Ovary (tissue), 9 donors: ENCODE data around the gene CMTM1. TPM values are rescaled to one million over a fixed set of nuclear protein-coding genes. Genes with fewer than 3 reads are reported as not detected.

Experiments used
- DNase-seq, 5 donors: peaks; one replicate each; pipeline ENCODE4 v3.0.0-alpha.2; 2019 to 2020
- H3K27ac ChIP-seq, 2 donors: fragments of 200-600 bp; one replicate each; pipeline versions ENCODE4 v1.5.1 to v1.8.0; 2019 to 2022
- H3K27me3 ChIP-seq: fragments of 200-600 bp; one replicate; pipeline ENCODE4 v1.8.0; 2022
- H3K36me3 ChIP-seq: fragments of 200-600 bp; sonication (generic); one replicate; pipeline ENCODE4 v1.5.1; 2019
- H3K4me1 ChIP-seq: one replicate; pipeline ENCODE4 v1.8.1; 2013; ENCODE audit warnings: mild to moderate bottlenecking, moderate library complexity; ENCODE audit not compliant: insufficient read depth
- H3K4me3 ChIP-seq: fragments of 200-600 bp; sonication (generic); one replicate; pipeline ENCODE4 v1.5.1; 2017
- H3K9me3 ChIP-seq, 2 donors: fragments of 200-600 bp in 1 of 2; sonication (generic) in 1 of 2; one replicate each; pipeline versions ENCODE4 v1.5.1 to v1.8.1; 2013 to 2019; ENCODE audit warnings: mild to moderate bottlenecking in 1 of 2, moderate library complexity in 1 of 2
- EP300 ChIP-seq: sonication (generic); formaldehyde crosslinking; IDR thresholded peaks from one replicate; pipeline ENCODE4 v1.6.1; 2017; ENCODE audit warnings: antibody characterized with exemption
- POLR2A ChIP-seq: fragments of 450-650 bp; IDR thresholded peaks from one replicate; pipeline ENCODE4 v1.6.1; 2017; ENCODE audit warnings: antibody characterized with exemption, mild to moderate bottlenecking, moderate library complexity
- WGBS, 3 donors: extraction: QIAGEN DNeasy Blood & Tissue Kit in 1 of 3; methylation state at CpG; one replicate each; pipeline versions ENCODE4 v1.1.5 to v1.1.7; 2013 to 2017; 5-methylcytosine and 5-hydroxymethylcytosine counted together
- intact Hi-C, 4 donors: fragments of 100-400 bp; cut with DNase I; formaldehyde crosslinking; loops; one replicate each; pipeline versions ENCODE4 v1.11.0 to v1.15.1; 2022 to 2023
- polyA plus RNA-seq, 2 donors: library from polyadenylated mRNA; stranded (reverse); fragments of 200-250 nt in 1 of 2; fragments of 350-450 nt in 1 of 2; fragmentation: Illumina TruSeq in 1 of 2; extraction: RNeasy Lipid Tissue Mini Kit (QIAGEN cat#74804) in 1 of 2; gene quantifications; one replicate each; pipeline ENCODE4 v1.2.3, GENCODE V29; 2013 to 2014
- total RNA-seq, 7 donors: library from RNA; depleted of rRNA in 2 of 7; stranded (reverse); fragments of >200 nt in 2 of 7; fragmentation: NEBNext Ultra II Directional in 3 of 7; extraction: Animal tissue kit (Norgen Biotek cat#: 25700) in 3 of 7; gene quantifications; one replicate each; pipeline versions ENCODE4 v1.1.0 to v1.2.4, GENCODE V29; 2016 to 2023
- TF ChIP-seq, protein P1 (sequence below), 3 donors: fragments of 450-650 bp in 2 of 3; fragments of 200-600 bp in 1 of 3; IDR thresholded peaks; one replicate each; pipeline versions ENCODE4 v1.5.1 to v1.8.0; 2016 to 2022; ENCODE audit warnings: antibody characterized with exemption in 3 of 3, mild to moderate bottlenecking in 1 of 3
- donor health status: DM: no; HTN: no; CAD: no; lungs with moderate emphysema.
- donor health status: DM: no; HTN: no; CAD: no.
- donor health status: Bipolar disorder and iron deficiency.
- donor health status: DM: yes; HTN: yes; CAD: no.
- donor health status: DM: no; HTN: no; CAD: no.
- donor health status: DM: yes; HTN: yes; CAD: no.

CMTM1 gene
- total and polyA plus RNA-seq, 9 donors: 0.22 to 7.1 (median 3.6) TPM

DNA sequence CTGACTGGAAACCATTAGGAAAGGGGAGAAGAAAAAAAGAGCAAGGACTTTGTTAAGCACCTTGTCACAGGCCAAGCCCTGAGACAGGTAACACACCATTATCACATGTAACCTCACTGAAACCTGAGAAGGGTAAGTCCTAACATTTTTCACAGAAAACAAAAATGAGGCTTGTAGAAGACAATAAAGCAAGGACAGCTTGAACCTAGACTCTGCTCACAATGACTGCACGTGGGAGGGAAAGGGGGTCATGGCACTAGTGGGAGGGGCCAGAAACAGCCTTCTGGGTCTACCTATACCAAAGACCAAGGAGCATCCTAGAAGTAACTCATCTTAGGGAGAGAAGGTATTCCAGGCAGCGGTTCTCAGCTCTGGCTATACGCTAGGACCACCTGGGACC, 23.8 kb upstream of the CMTM1 start:
- Histone ChIP-seq H3K4me1 (no peaks in the 10 kb centered on the region), H3K27ac (no peak overlapping the region), H3K4me3 (no peak overlapping the region), H3K27me3 (no peaks in the 10 kb centered on the region), H3K36me3 (no peaks in the 10 kb centered on the region), H3K9me3 (no peaks in the 10 kb centered on the region)
- no peak for DNase-seq
- WGBS, 3 donors: 73 to 90% (median 84%) methylated on average over 3 of the region's 3 CpGs
- intact Hi-C loops: no loop called here
- TF ChIP-seq POLR2A (no peak), EP300 (no peak)
- TF ChIP-seq, protein P1, sequence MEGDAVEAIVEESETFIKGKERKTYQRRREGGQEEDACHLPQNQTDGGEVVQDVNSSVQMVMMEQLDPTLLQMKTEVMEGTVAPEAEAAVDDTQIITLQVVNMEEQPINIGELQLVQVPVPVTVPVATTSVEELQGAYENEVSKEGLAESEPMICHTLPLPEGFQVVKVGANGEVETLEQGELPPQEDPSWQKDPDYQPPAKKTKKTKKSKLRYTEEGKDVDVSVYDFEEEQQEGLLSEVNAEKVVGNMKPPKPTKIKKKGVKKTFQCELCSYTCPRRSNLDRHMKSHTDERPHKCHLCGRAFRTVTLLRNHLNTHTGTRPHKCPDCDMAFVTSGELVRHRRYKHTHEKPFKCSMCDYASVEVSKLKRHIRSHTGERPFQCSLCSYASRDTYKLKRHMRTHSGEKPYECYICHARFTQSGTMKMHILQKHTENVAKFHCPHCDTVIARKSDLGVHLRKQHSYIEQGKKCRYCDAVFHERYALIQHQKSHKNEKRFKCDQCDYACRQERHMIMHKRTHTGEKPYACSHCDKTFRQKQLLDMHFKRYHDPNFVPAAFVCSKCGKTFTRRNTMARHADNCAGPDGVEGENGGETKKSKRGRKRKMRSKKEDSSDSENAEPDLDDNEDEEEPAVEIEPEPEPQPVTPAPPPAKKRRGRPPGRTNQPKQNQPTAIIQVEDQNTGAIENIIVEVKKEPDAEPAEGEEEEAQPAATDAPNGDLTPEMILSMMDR (IDR thresholded peaks at IDR 0.05): no peak

DNA sequence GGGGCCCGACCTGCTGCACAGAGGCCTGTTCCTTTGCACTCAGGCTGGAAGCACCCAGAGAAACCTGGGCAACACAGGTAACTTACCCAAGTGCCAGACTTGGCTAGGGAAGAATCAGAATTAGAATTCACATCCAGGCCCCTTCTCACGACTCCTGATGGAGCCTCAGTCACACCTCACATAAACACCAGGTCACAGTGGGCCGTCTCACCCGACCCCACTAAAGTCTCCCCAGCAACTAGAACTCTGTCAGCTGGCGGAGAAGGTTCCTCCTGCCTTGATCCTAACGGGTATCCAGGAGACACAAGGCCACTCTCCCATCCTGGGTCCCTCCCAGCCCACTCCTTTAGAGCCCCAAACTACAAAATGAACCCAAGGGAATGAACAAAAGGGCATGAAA, 22.7 kb upstream of the CMTM1 start:
- intact Hi-C loops: no loop called here
- Histone ChIP-seq H3K4me1 (no peaks in the 10 kb centered on the region), H3K27me3 (no peaks in the 10 kb centered on the region), H3K36me3 (no peaks in the 10 kb centered on the region), H3K4me3 (no peak overlapping the region), H3K27ac (no peak overlapping the region), H3K9me3 (no peaks in the 10 kb centered on the region)
- 79 to 81% (median 80%) methylated on average over 6 of the region's 6 CpGs for WGBS, 3 donors
- TF ChIP-seq EP300: no peak
- TF ChIP-seq POLR2A: no peak
- TF ChIP-seq, protein P1 (IDR thresholded peaks at IDR 0.05): no peak
- DNase-seq: no peak

DNA sequence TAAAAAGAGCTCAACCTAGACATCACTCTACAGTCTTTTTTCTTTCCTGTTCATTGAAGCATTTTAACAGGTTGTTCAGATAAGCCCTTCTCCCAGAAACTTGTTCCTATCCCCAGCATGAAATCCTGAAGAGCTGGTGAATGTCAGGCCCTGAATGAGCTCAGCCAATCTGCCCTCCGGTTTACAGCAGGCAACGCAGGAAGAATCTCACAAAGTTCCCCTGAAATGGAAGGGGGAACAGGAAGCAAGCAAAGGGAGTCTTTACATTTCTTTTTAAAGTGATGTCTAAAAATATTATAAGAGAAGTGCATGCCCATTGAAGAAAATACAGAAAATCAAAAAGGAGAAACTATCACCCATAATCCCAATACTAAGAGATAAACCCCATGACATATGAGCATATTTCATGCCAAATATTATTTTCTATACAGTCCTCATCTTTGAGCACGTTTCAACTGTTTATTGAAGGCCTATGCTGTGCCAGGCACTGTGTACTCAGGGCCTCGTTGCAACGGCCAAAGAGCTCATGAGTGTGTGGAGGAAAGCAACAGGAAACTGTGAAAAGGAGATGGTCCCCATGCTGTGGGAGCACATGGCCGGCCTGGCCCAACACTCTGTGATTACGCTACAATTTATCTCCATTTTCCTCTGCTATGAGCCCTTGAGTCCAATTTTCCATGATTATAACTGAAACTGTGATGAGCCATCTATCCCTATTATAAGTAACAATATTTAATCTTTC, 22.1 kb upstream of the CMTM1 start:
- no peak for TF ChIP-seq EP300
- TF ChIP-seq, protein P1 (IDR thresholded peaks at IDR 0.05): no peak
- no peak for TF ChIP-seq POLR2A
- 79 to 85% (median 82%) methylated on average over 7 of the region's 7 CpGs for WGBS, 3 donors
- Histone ChIP-seq H3K27me3 (no peaks in the 10 kb centered on the region), H3K4me3 (no peak overlapping the region), H3K27ac (no peak overlapping the region), H3K36me3 (no peaks in the 10 kb centered on the region), H3K9me3 (no peaks in the 10 kb centered on the region), H3K4me1 (peaks cover under 1% of the 10 kb centered on the region)
- intact Hi-C loops: no loop called here
- DNase-seq: no peak

DNA sequence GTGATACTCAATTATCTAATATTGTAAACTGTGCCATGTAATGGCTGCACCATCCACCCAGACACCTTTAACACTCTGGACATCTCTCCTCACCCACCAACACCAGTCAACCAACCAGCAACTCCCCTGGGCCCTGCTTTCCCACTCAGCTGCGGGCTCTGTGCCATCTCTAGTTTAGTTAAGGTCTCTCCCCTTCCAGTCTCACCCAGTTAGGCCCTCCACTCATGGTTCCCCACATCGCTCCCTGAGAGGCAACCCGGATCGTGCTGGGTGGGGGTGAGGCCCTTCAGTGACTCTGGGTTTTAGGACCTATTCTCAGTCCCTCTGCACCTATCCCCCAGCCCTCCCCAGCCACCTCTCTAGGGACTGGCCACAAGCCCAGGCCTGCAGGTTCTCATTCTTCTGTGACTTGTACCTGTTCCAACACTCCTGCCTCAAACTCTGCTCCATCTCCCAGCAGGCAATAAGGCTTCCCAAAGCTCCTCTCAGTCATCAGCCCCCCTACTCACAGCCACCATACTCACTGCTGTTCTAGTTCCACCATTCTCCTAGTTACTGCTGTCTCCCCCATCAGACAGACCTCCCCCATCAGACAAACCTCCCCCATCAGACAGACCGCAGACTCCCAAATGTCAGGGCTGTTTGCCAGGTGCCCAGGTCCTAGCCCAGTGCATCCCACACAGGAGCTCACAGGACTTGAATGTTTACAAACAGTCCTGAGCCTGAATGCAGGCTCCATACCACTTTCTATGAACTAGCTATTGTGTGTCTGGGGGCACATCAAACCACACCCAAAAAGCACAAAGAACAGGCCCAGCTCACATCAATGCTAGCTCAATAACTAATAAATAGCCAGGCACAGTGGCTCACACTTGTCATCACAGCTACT, 18.9 kb upstream of the CMTM1 start:
- intact Hi-C loops: no loop called here
- peaks cover 3% of the 10 kb centered on the region for H3K4me1 ChIP-seq

More for the DNA sequence above, 18.9 kb upstream of the CMTM1 start:
- DNase-seq: no peak
- Histone ChIP-seq H3K4me3 (no peak overlapping the region), H3K27ac (no peak overlapping the region), H3K9me3 (no peaks in the 10 kb centered on the region), H3K36me3 (no peaks in the 10 kb centered on the region), H3K27me3 (no peaks in the 10 kb centered on the region)
- WGBS, 3 donors: 88 to 92% (median 90%) methylated on average over 5 of the region's 5 CpGs
- TF ChIP-seq EP300 (no peak), POLR2A (no peak)
- TF ChIP-seq, protein P1 (IDR thresholded peaks at IDR 0.05): no peak
